Measurements from ENCODE around the gene DZIP3. TPM values are rescaled to one million over a fixed set of nuclear protein-coding genes. Genes with fewer than 3 reads are reported as not detected.
"Not testable (repeated sequence)": the region's sequence is repeated elsewhere in the genome, so short reads cannot be mapped to it uniquely, and the experiment has no call there.

Gene DZIP3
- total RNA-seq, 1 donor from 2014 or later, result 4.7 TPM

GRCh38 chr3:108610651-108611050, 21.1 kb downstream of the DZIP3 start:
- H3K36me3 Mint-ChIP-seq (ENCODE audit: low read depth), result peaks cover 11% of the 10 kb centered on the region
- DNase-seq, result no peak
- peaks cover under 1% of the 10 kb centered on the region for H3K4me1 Mint-ChIP-seq
- no peak overlapping the region for H3K27ac Mint-ChIP-seq
- no peak overlapping the region for H3K4me3 Mint-ChIP-seq
- H3K9me3 Mint-ChIP-seq, result no peaks in the 10 kb centered on the region
- H3K27me3 Mint-ChIP-seq, result no peaks in the 10 kb centered on the region
- intact Hi-C loops (cut with micrococcal nuclease), result no loop called here

GRCh38 chr3:108616090-108616489, 26.6 kb downstream of the DZIP3 start:
- H3K36me3 Mint-ChIP-seq (ENCODE audit: low read depth); H3K9me3 Mint-ChIP-seq; DNase-seq; H3K27ac Mint-ChIP-seq; H3K4me1 Mint-ChIP-seq; intact Hi-C loops (cut with micrococcal nuclease); H3K27me3 Mint-ChIP-seq; H3K4me3 Mint-ChIP-seq: not testable (repeated sequence)

- Mint-ChIP-seq H3K27ac (no peak overlapping the region), H3K9me3 (no peaks in the 10 kb centered on the region), H3K27me3 (no peaks in the 10 kb centered on the region), H3K36me3 (ENCODE audit: low read depth) (peaks cover 6% of the 10 kb centered on the region), H3K4me1 (no peaks in the 10 kb centered on the region), H3K4me3 (no peak overlapping the region)
- intact Hi-C loops (cut with micrococcal nuclease), result no loop called here
- DNase-seq, result no peak
Observed at GRCh38 chr3:108620250-108620649, 30.7 kb downstream of the DZIP3 start.

- H3K27ac Mint-ChIP-seq, result no peak overlapping the region
- intact Hi-C loops (cut with micrococcal nuclease), result no loop called here
- peaks cover 5% of the 10 kb centered on the region for H3K36me3 Mint-ChIP-seq (ENCODE audit: low read depth)
- H3K27me3 Mint-ChIP-seq, result no peaks in the 10 kb centered on the region
- H3K4me3 Mint-ChIP-seq, result no peak overlapping the region
- H3K9me3 Mint-ChIP-seq, result no peaks in the 10 kb centered on the region
- no peaks in the 10 kb centered on the region for H3K4me1 Mint-ChIP-seq
- DNase-seq, result no peak
Observed at GRCh38 chr3:108623504-108623903, 34.0 kb downstream of the DZIP3 start.

GRCh38 chr3:108629974-108630373, 40.5 kb downstream of the DZIP3 start:
- peaks cover 5% of the 10 kb centered on the region for H3K36me3 Mint-ChIP-seq (ENCODE audit: low read depth)
- no peaks in the 10 kb centered on the region for H3K9me3 Mint-ChIP-seq
- no peak for DNase-seq
- no peak overlapping the region for H3K4me3 Mint-ChIP-seq
- H3K4me1 Mint-ChIP-seq, result no peaks in the 10 kb centered on the region
- no peak overlapping the region for H3K27ac Mint-ChIP-seq
- H3K27me3 Mint-ChIP-seq, result no peaks in the 10 kb centered on the region
- intact Hi-C loops (cut with micrococcal nuclease), result no loop called here

- Mint-ChIP-seq H3K27me3 (no peaks in the 10 kb centered on the region), H3K9me3 (no peaks in the 10 kb centered on the region), H3K4me3 (no peak overlapping the region), H3K36me3 (ENCODE audit: low read depth) (no peaks in the 10 kb centered on the region), H3K4me1 (no peaks in the 10 kb centered on the region), H3K27ac (no peak overlapping the region)
- intact Hi-C loops (cut with micrococcal nuclease), result no loop called here
- no peak for DNase-seq
Observed at GRCh38 chr3:108642526-108642925, 53.0 kb downstream of the DZIP3 start.

GRCh38 chr3:108645364-108645763, 55.8 kb downstream of the DZIP3 start:
- no peak for DNase-seq
- Mint-ChIP-seq H3K4me1 (no peaks in the 10 kb centered on the region), H3K4me3 (no peak overlapping the region), H3K27me3 (no peaks in the 10 kb centered on the region), H3K27ac (no peak overlapping the region), H3K36me3 (ENCODE audit: low read depth) (peaks cover 2% of the 10 kb centered on the region), H3K9me3 (no peaks in the 10 kb centered on the region)
- intact Hi-C loops (cut with micrococcal nuclease), result no loop called here

- H3K27ac Mint-ChIP-seq, result not testable (repeated sequence)
Observed at GRCh38 chr3:108655664-108656063, 66.1 kb downstream of the DZIP3 start.

GRCh38 chr3:108661699-108662098, 72.2 kb downstream of the DZIP3 start:
- H3K4me3 Mint-ChIP-seq, result no peak overlapping the region
- H3K4me1 Mint-ChIP-seq, result peaks cover 4% of the 10 kb centered on the region
- H3K36me3 Mint-ChIP-seq (ENCODE audit: low read depth), result peaks cover 12% of the 10 kb centered on the region
- DNase-seq, result no peak
- intact Hi-C loops (cut with micrococcal nuclease), result loop anchor here (1.0 to 5.0 kb wide), 5 partner anchors 157 to 421 kb away; no protein-coding TSS in a partner anchor
- no peak overlapping the region for H3K27ac Mint-ChIP-seq
- H3K27me3 Mint-ChIP-seq, result peaks cover 2% of the 10 kb centered on the region
- H3K9me3 Mint-ChIP-seq, result peaks cover 3% of the 10 kb centered on the region

More at GRCh38 chr3:108655664-108656063, 66.1 kb downstream of the DZIP3 start:
- peaks cover 12% of the 10 kb centered on the region for H3K9me3 Mint-ChIP-seq
- intact Hi-C loops (cut with micrococcal nuclease); H3K27me3 Mint-ChIP-seq; DNase-seq; H3K4me1 Mint-ChIP-seq; H3K36me3 Mint-ChIP-seq (ENCODE audit: low read depth); H3K4me3 Mint-ChIP-seq: not testable (repeated sequence)

GRCh38 chr3:108662142-108662738, 72.7 kb downstream of the DZIP3 start:
- Mint-ChIP-seq H3K27ac (no peak overlapping the region), H3K27me3 (peaks cover 2% of the 10 kb centered on the region), H3K36me3 (ENCODE audit: low read depth) (peaks cover 10% of the 10 kb centered on the region), H3K9me3 (no peaks in the 10 kb centered on the region), H3K4me1 (peaks cover 8% of the 10 kb centered on the region), H3K4me3 (no peak overlapping the region)
- DNase-seq, result peak; percentile 86
- intact Hi-C loops (cut with micrococcal nuclease), result loop anchor here (1.0 to 5.0 kb wide), 5 partner anchors 156 to 420 kb away; no protein-coding TSS in a partner anchor

- Mint-ChIP-seq H3K9me3 (no peaks in the 10 kb centered on the region), H3K4me3 (no peak overlapping the region), H3K27me3 (no peaks in the 10 kb centered on the region), H3K4me1 (peaks cover 10% of the 10 kb centered on the region), H3K27ac (no peak overlapping the region), H3K36me3 (ENCODE audit: low read depth) (peaks cover 12% of the 10 kb centered on the region)
- intact Hi-C loops (cut with micrococcal nuclease), result loop anchor here (5.0 kb wide), 2 partner anchors 177 to 358 kb away; no protein-coding TSS in a partner anchor
- no peak for DNase-seq
Observed at GRCh38 chr3:108664266-108664665, 74.7 kb downstream of the DZIP3 start.

GRCh38 chr3:108667312-108667711, 77.8 kb downstream of the DZIP3 start:
- DNase-seq, result no peak
- Mint-ChIP-seq H3K4me1 (peaks cover 9% of the 10 kb centered on the region), H3K36me3 (ENCODE audit: low read depth) (peaks cover 23% of the 10 kb centered on the region), H3K4me3 (no peak overlapping the region), H3K27me3 (no peaks in the 10 kb centered on the region), H3K27ac (no peak overlapping the region), H3K9me3 (peaks cover under 1% of the 10 kb centered on the region)
- intact Hi-C loops (cut with micrococcal nuclease), result no loop called here

GRCh38 chr3:108669208-108669607, 79.7 kb downstream of the DZIP3 start:
- H3K36me3 Mint-ChIP-seq (ENCODE audit: low read depth), result peaks cover 24% of the 10 kb centered on the region
- intact Hi-C loops (cut with micrococcal nuclease), result no loop called here
- no peak overlapping the region for H3K27ac Mint-ChIP-seq
- H3K4me1 Mint-ChIP-seq, result peaks cover 16% of the 10 kb centered on the region
- H3K27me3 Mint-ChIP-seq, result no peaks in the 10 kb centered on the region
- H3K4me3 Mint-ChIP-seq, result no peak overlapping the region
- no peak for DNase-seq
- H3K9me3 Mint-ChIP-seq, result peaks cover 5% of the 10 kb centered on the region

GRCh38 chr3:108672701-108673100, 83.2 kb downstream of the DZIP3 start:
- H3K27me3 Mint-ChIP-seq, result no peaks in the 10 kb centered on the region

More at GRCh38 chr3:108672701-108673100, 83.2 kb downstream of the DZIP3 start:
- intact Hi-C loops (cut with micrococcal nuclease), result no loop called here
- Mint-ChIP-seq H3K4me1 (peaks cover 10% of the 10 kb centered on the region), H3K9me3 (peaks cover 5% of the 10 kb centered on the region), H3K27ac (no peak overlapping the region), H3K36me3 (ENCODE audit: low read depth) (peaks cover 22% of the 10 kb centered on the region), H3K4me3 (no peak overlapping the region)
- DNase-seq, result no peak

Measured in activated CD4-positive, alpha-beta T cell treated with anti-CD3 and anti-CD28 coated beads, Interleukin-2, amount 10 ng/mL, durations not matched to agents 24 days and 14 days (primary cell).